ENCODE results near the gene AADACL3. TPM values are rescaled to one million over a fixed set of nuclear protein-coding genes. Genes with fewer than 3 reads are reported as not detected.

The AADACL3 gene
- total and polyA plus RNA-seq, 10 of the 15 experiments (the other 5 are each of a cell fraction or from before 2014, with no cell fraction given), result not detected

DNA sequence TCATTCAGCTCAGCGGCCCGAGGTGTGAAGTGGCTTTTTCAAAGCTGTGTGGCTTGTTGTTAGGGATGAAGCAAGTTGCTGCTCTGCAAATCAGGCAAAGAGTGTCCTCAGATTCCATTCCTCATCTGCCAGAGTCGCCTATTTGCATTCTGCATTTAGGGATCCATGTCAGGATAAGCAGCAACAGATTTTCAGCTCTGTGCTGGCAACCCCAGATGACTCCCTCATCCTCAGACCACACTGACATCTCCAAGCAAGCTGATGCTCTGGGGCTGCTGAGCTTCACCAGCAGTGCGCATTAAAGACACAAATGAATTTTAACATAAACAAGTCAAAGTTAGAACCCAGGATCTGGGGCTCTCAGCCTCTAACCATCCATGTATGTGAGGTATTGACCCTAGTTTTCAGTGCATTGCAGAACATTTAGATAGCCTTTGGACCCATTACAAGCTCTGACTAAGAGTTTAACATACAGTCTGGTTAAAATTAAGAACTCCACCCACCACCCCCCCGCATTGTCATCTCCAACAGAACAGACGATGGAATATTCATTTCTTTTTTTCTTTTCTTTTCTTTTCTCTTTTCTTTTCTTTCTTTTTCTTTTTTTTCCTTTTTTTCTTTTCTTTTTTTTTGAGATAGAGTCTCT, 41.0 kb downstream of the AADACL3 start:
- WGBS (ENCODE audit: insufficient coverage, insufficient replicate concordance, low lambda C conversion rate, missing lambda C conversion rate), result 34% methylated on average over 6 of the region's 6 CpGs
- CTCF ChIA-PET, result no interaction called here
- no peak overlapping the region for H2AFZ ChIP-seq (ENCODE audit: control insufficient read depth, low read depth, low read length)

DNA sequence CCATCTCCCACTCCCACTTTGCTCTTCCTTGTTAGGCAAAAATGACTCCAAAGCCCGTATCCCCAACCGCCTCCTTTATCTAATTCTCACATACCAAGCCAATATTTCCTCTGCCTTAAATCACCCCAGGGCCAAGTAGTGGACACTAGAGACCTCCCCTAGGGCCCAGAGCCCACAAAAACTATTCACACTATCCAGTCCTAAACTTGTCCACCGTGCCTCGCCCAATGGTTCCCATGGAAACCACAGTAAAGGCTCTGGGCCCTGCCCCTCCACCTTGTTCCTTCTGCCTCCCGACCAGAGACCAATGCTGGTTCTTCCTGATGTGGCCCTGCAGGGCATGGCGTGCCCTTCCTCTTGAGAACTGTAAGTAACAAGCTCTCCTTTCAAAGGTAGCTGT, 41.9 kb downstream of the AADACL3 start:
- H3K9me3 ChIP-seq (replicated peaks; ENCODE audit: control insufficient read depth, insufficient read depth, low read length), result no peaks in the 10 kb centered on the region

More for the DNA sequence above, 41.0 kb downstream of the AADACL3 start:
- BruUV-seq (replicated peaks), result no TSS peak
- Histone ChIP-seq H3K36me3 (ENCODE audit: control insufficient read depth in 2 of 2, insufficient read depth in 2 of 2, low read length in 1 of 2) (no peaks in the 10 kb centered on the region), H3K4me3 (no peak overlapping the region), H3K9ac (ENCODE audit: control insufficient read depth, insufficient read depth, low read length) (no peak overlapping the region), H3K9me3 (replicated peaks; ENCODE audit: control insufficient read depth, insufficient read depth, low read length) (no peaks in the 10 kb centered on the region), H3K27ac (ENCODE audit: control insufficient read depth, insufficient read depth) (no peak overlapping the region), H3K27me3 (replicated peaks in 1 of 2; ENCODE audit: control insufficient read depth in 2 of 2, insufficient read depth in 2 of 2, low read length in 1 of 2) (peaks cover 1 to 3% of the 10 kb centered on the region in 2 experiments; a peak in 3 of 4 replicates), H4K20me1 (ENCODE audit: control insufficient read depth, insufficient read depth) (no peaks in the 10 kb centered on the region), H3K4me2 (ENCODE audit: control insufficient read depth, insufficient read depth) (no peak overlapping the region), H3K4me1 (ENCODE audit: control insufficient read depth, insufficient read depth, low read length) (no peaks in the 10 kb centered on the region), H3K79me2 (ENCODE audit: control insufficient read depth, insufficient read depth, low read length) (no peaks in the 10 kb centered on the region)
- DNase-seq (ENCODE audit: low read depth, low spot score), result no peak
- ChIA-PET POLR2A (no interaction called here), SMC1A (ENCODE audit: uncharacterized antibody, unreplicated experiment) (no interaction called here), RAD21 (ENCODE audit: unreplicated experiment) (no interaction called here)
- TF ChIP-seq IRF4 (IDR thresholded peaks at IDR 0.05; ENCODE audit: low read depth, low read length), result no peak
- TF ChIP-seq ZBED1 (IDR thresholded peaks at IDR 0.05; ENCODE audit: borderline replicate concordance), result no peak
- no peak for TF ChIP-seq HDGF (IDR thresholded peaks at IDR 0.05)
- FAIRE-seq, result no peak
- in situ Hi-C loops (cut with MboI), result no loop called here
- no peak for ATAC-seq
- intact Hi-C loops (cut with micrococcal nuclease; ENCODE audit: unreplicated experiment), result no loop called here

More for the DNA sequence above, 41.9 kb downstream of the AADACL3 start:
- TF ChIP-seq HDAC6 (IDR thresholded peaks at IDR 0.05; ENCODE audit: unreplicated experiment) (no peak), CEBPB (IDR thresholded peaks at IDR 0.05; ENCODE audit: borderline replicate concordance in 1 of 2, low read depth in 2 of 2, low read length in 2 of 2) (no peak), LARP7 (IDR thresholded peaks at IDR 0.05) (no peak), CREB1 (IDR thresholded peaks at IDR 0.05; ENCODE audit: low read depth) (no peak)
- TF ChIP-seq, protein P1, sequence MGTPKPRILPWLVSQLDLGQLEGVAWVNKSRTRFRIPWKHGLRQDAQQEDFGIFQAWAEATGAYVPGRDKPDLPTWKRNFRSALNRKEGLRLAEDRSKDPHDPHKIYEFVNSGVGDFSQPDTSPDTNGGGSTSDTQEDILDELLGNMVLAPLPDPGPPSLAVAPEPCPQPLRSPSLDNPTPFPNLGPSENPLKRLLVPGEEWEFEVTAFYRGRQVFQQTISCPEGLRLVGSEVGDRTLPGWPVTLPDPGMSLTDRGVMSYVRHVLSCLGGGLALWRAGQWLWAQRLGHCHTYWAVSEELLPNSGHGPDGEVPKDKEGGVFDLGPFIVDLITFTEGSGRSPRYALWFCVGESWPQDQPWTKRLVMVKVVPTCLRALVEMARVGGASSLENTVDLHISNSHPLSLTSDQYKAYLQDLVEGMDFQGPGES (IDR thresholded peaks at IDR 0.05), result no peak
- H3K36me3 ChIP-seq (ENCODE audit: control insufficient read depth in 2 of 2, insufficient read depth in 2 of 2, low read length in 1 of 2), result no peaks in the 10 kb centered on the region
- ATAC-seq, result no peak
- ChIA-PET SMC1A (ENCODE audit: uncharacterized antibody, unreplicated experiment) (no interaction called here), CTCF (no interaction called here), RAD21 (ENCODE audit: unreplicated experiment) (no interaction called here), POLR2A (no interaction called here)
- no peak overlapping the region for H3K27ac ChIP-seq (ENCODE audit: control insufficient read depth, insufficient read depth)
- peaks cover 1 to 3% of the 10 kb centered on the region in 2 experiments; a peak in 3 of 4 replicates for H3K27me3 ChIP-seq (replicated peaks in 1 of 2; ENCODE audit: control insufficient read depth in 2 of 2, insufficient read depth in 2 of 2, low read length in 1 of 2)
- BruUV-seq (replicated peaks), result no TSS peak
- no peaks in the 10 kb centered on the region for H3K79me2 ChIP-seq (ENCODE audit: control insufficient read depth, insufficient read depth, low read length)
- in situ Hi-C loops (cut with MboI), result no loop called here
- FAIRE-seq, result no peak
- no peaks in the 10 kb centered on the region for H3K4me1 ChIP-seq (ENCODE audit: control insufficient read depth, insufficient read depth, low read length)
- DNase-seq (ENCODE audit: low read depth, low spot score), result no peak
- no peak overlapping the region for H3K4me3 ChIP-seq
- H3K4me2 ChIP-seq (ENCODE audit: control insufficient read depth, insufficient read depth), result no peak overlapping the region
- no peak overlapping the region for H2AFZ ChIP-seq (ENCODE audit: control insufficient read depth, low read depth, low read length)
- H3K9ac ChIP-seq (ENCODE audit: control insufficient read depth, insufficient read depth, low read length), result no peak overlapping the region
- 0% methylated on average over 4 of the region's 6 CpGs for WGBS (ENCODE audit: insufficient coverage, insufficient replicate concordance, low lambda C conversion rate, missing lambda C conversion rate)
- intact Hi-C loops (cut with micrococcal nuclease; ENCODE audit: unreplicated experiment), result no loop called here
- no peaks in the 10 kb centered on the region for H4K20me1 ChIP-seq (ENCODE audit: control insufficient read depth, insufficient read depth)

Measured in GM12878 (cell line).